H1 (cell line): ENCODE data around the gene IFT27. TPM values are rescaled to one million over a fixed set of nuclear protein-coding genes. Genes with fewer than 3 reads are reported as not detected.

Experiments used
- CTCF ChIA-PET: fragments of 300-600 bp; sonication (Branson Sonifier 250); formaldehyde crosslinking; loops from one replicate; lab custom pipeline; 2021; ENCODE audit not compliant: partially characterized antibody; lab: Charles Lee
- POLR2A ChIA-PET: fragments of 300-600 bp; sonication (Branson Sonifier 250); formaldehyde crosslinking; loops from one replicate; lab custom pipeline; 2021; ENCODE audit warnings: inconsistent platforms; ENCODE audit not compliant: partially characterized antibody; lab: Charles Lee
- DNase-seq, 2 experiments: peaks; one replicate each; pipeline versions ENCODE4 v3.0.0 to v3.0.0-alpha.2; 2010 to 2022; ENCODE audit warnings: low spot score in 2 of 2, low read depth in 1 of 2, mixed read lengths in 1 of 2
- FAIRE-seq: peaks from 2 replicates; lab custom pipeline; 2011; peaks lifted over from hg19 to GRCh38; lab: Jason Lieb, UNC
- H2AFZ ChIP-seq: 2 replicates; pipeline ENCODE4 v1.8.1; 2012; ENCODE audit warnings: low read length, inconsistent platforms
- H2AK5ac ChIP-seq: 2 replicates; pipeline ENCODE4 v1.6.1; 2013; ENCODE audit warnings: low read depth, low read length
- H2BK120ac ChIP-seq: replicated peaks from 2 replicates; pipeline ENCODE3; 2013; ENCODE audit warnings: low read depth, low read length, inconsistent platforms
- H2BK12ac ChIP-seq: 2 replicates; pipeline ENCODE4 v1.6.1; 2013; ENCODE audit warnings: low read depth, low read length
- H2BK15ac ChIP-seq: 2 replicates; pipeline ENCODE4 v1.6.1; 2013; ENCODE audit warnings: low read length
- H2BK20ac ChIP-seq: 2 replicates; pipeline ENCODE4 v1.6.1; 2013; ENCODE audit warnings: low read length
- H2BK5ac ChIP-seq: 2 replicates; pipeline ENCODE4 v1.6.1; 2013; ENCODE audit warnings: low read depth, low read length
- H3K14ac ChIP-seq: 2 replicates; pipeline ENCODE4 v1.6.1; 2013; ENCODE audit warnings: inconsistent platforms; ENCODE audit not compliant: insufficient read length
- H3K18ac ChIP-seq: 2 replicates; pipeline ENCODE4 v1.6.1; 2013; ENCODE audit warnings: low read length; ENCODE audit errors: extremely low read depth
- H3K23ac ChIP-seq: 2 replicates; pipeline ENCODE4 v1.6.1; 2013; ENCODE audit warnings: inconsistent platforms; ENCODE audit not compliant: insufficient read length
- H3K23me2 ChIP-seq: 2 replicates; pipeline ENCODE4 v1.6.1; 2013; ENCODE audit warnings: low read depth, low read length
- H3K27ac ChIP-seq: 2 replicates; pipeline ENCODE4 v1.6.1; 2011; ENCODE audit warnings: low read depth, low read length, inconsistent platforms
- H3K27me3 ChIP-seq, 4 experiments: replicated peaks in 1 of 4; 1 replicate in 1 of 4; 2 replicates in 3 of 4; pipeline versions ENCODE4 v1.6.1 to v1.8.1; 2011 to 2013; ENCODE audit warnings: low read length in 3 of 4, mild to moderate bottlenecking in 3 of 4, inconsistent platforms in 2 of 4, mixed read lengths in 2 of 4, moderate library complexity in 1 of 4; ENCODE audit not compliant: control insufficient read depth in 3 of 4, insufficient read depth in 3 of 4; ENCODE audit errors: extremely low read depth in 1 of 4
- H3K36me3 ChIP-seq, 4 experiments: 2 replicates each; pipeline versions ENCODE4 v1.6.1 to v1.8.1; 2011 to 2013; ENCODE audit warnings: mild to moderate bottlenecking in 4 of 4, low read length in 3 of 4, moderate library complexity in 2 of 4, control low read depth in 1 of 4, inconsistent platforms in 1 of 4; ENCODE audit not compliant: insufficient read depth in 4 of 4, control insufficient read depth in 2 of 4
- H3K4ac ChIP-seq: replicated peaks from 2 replicates; pipeline ENCODE3; 2013; ENCODE audit warnings: low read length, low read depth, mixed read lengths, inconsistent platforms; ENCODE audit not compliant: insufficient read length
- H3K4me1 ChIP-seq, 4 experiments: replicated peaks in 1 of 4; 1 replicate in 1 of 4; 2 replicates in 3 of 4; pipeline versions ENCODE4 v1.6.1 to v1.8.1; 2011 to 2013; ENCODE audit warnings: low read length in 3 of 4, inconsistent platforms in 2 of 4, mixed read lengths in 1 of 4; ENCODE audit not compliant: insufficient read depth in 4 of 4, control insufficient read depth in 3 of 4
- H3K4me2 ChIP-seq, 2 experiments: 2 replicates each; pipeline versions ENCODE4 v1.6.1 to v1.8.1; 2011 to 2013; ENCODE audit warnings: low read depth in 2 of 2, low read length in 2 of 2, control low read depth in 1 of 2, inconsistent platforms in 1 of 2, mild to moderate bottlenecking in 1 of 2; ENCODE audit not compliant: insufficient read depth in 1 of 2
- H3K4me3 ChIP-seq, 4 experiments: fragments of 200-600, 300-600 bp in 1 of 4; sonication (generic), shearing (Covaris generic), sonication (Bioruptor Twin) in 1 of 4; 2 replicates each; pipeline versions ENCODE4 v1.5.1 to v1.8.1; 2011 to 2016; ENCODE audit warnings: low read length in 4 of 4, low read depth in 3 of 4, control low read depth in 2 of 4, inconsistent platforms in 2 of 4, mild to moderate bottlenecking in 2 of 4, mixed read lengths in 1 of 4, moderate library complexity in 1 of 4; ENCODE audit not compliant: insufficient read depth in 2 of 4; ENCODE audit errors: extremely low read depth in 1 of 4
- H3K56ac ChIP-seq: replicated peaks from 2 replicates; pipeline ENCODE3; 2013; ENCODE audit warnings: low read depth, mild to moderate bottlenecking, mixed read lengths, low read length, inconsistent platforms; ENCODE audit not compliant: insufficient read length
- H3K79me1 ChIP-seq: 2 replicates; pipeline ENCODE4 v1.6.1; 2013; ENCODE audit warnings: low read depth, low read length, control low read depth
- H3K79me2 ChIP-seq, 2 experiments: 2 replicates each; pipeline versions ENCODE4 v1.6.1 to v1.8.1; 2012 to 2013; ENCODE audit warnings: low read length in 2 of 2, mild to moderate bottlenecking in 2 of 2, inconsistent platforms in 1 of 2; ENCODE audit not compliant: insufficient read depth in 2 of 2, control insufficient read depth in 1 of 2
- H3K9ac ChIP-seq, 4 experiments: replicated peaks in 1 of 4; 1 replicate in 1 of 4; 2 replicates in 3 of 4; pipeline versions ENCODE4 v1.6.1 to v1.8.1; 2011 to 2013; ENCODE audit warnings: low read depth in 3 of 4, low read length in 3 of 4, control low read depth in 2 of 4, mild to moderate bottlenecking in 2 of 4, moderate library complexity in 2 of 4, inconsistent platforms in 1 of 4; ENCODE audit errors: extremely low read depth in 1 of 4
- H3K9me3 ChIP-seq, 2 experiments: 2 replicates each; pipeline versions ENCODE4 v1.6.1 to v1.8.1; 2012 to 2013; ENCODE audit warnings: mild to moderate bottlenecking in 2 of 2, moderate library complexity in 2 of 2, control low read depth in 1 of 2, inconsistent platforms in 1 of 2, low read depth in 1 of 2, low read length in 1 of 2, mixed read lengths in 1 of 2; ENCODE audit not compliant: insufficient read depth in 2 of 2
- H4K20me1 ChIP-seq, 2 experiments: replicated peaks in 1 of 2; 2 replicates each; pipeline versions ENCODE3 to v1.8.1; 2011 to 2013; ENCODE audit warnings: inconsistent platforms in 2 of 2, low read length in 2 of 2, mild to moderate bottlenecking in 1 of 2; ENCODE audit not compliant: insufficient read depth in 2 of 2, control insufficient read depth in 1 of 2
- H4K5ac ChIP-seq: 2 replicates; pipeline ENCODE4 v1.6.1; 2013; ENCODE audit warnings: low read length, low read depth, mixed read lengths, inconsistent platforms; ENCODE audit not compliant: insufficient read length
- H4K8ac ChIP-seq: 2 replicates; pipeline ENCODE4 v1.8.0; 2013; ENCODE audit warnings: mild to moderate bottlenecking, moderate library complexity, low read length, inconsistent platforms; ENCODE audit not compliant: insufficient read depth; ENCODE audit errors: extremely low read depth
- H4K91ac ChIP-seq: replicated peaks from 2 replicates; pipeline ENCODE3; 2013; ENCODE audit warnings: low read length, mixed read lengths, inconsistent platforms; ENCODE audit not compliant: insufficient read length
- ASH2L ChIP-seq: fragments of 200-600, 300-600 bp; sonication (generic); IDR thresholded peaks from one replicate; pipeline ENCODE4 v1.7.1; 2017; ENCODE audit warnings: low read length
- CHD2 ChIP-seq: IDR thresholded peaks from 2 replicates; pipeline ENCODE4 v1.6.1; 2012; ENCODE audit warnings: low read length, improper control_type of control experiment
- KDM5A ChIP-seq: fragments of 200-600 bp; IDR thresholded peaks from 2 replicates; pipeline ENCODE4 v1.7.1; 2012; ENCODE audit warnings: mild to moderate bottlenecking, low read length, inconsistent platforms, mixed read lengths
- PHF8 ChIP-seq: fragments of 200-600 bp; sonication (generic); conservative IDR thresholded peaks from 2 replicates; pipeline ENCODE4 v1.7.1; 2012; ENCODE audit warnings: low read depth, mild to moderate bottlenecking, inconsistent platforms, low read length, moderate library complexity
- POLR2A ChIP-seq, 2 experiments: IDR thresholded peaks; 1 replicate in 1 of 2; 2 replicates in 1 of 2; pipeline ENCODE4 v1.6.1; 2011; ENCODE audit warnings: low read depth in 2 of 2, low read length in 2 of 2, mild to moderate bottlenecking in 2 of 2; ENCODE audit errors: control extremely low read depth in 1 of 2
- RNF2 ChIP-seq: fragments of 200-900, 300-1000 bp; sonication (generic); IDR thresholded peaks from 2 replicates; pipeline ENCODE4 v1.7.1; 2016; ENCODE audit warnings: borderline replicate concordance, low read depth, mild to moderate bottlenecking, antibody characterized with exemption, low read length; ENCODE audit not compliant: poor library complexity, severe bottlenecking; ENCODE audit errors: missing control alignments
- TAF1 ChIP-seq: IDR thresholded peaks from 2 replicates; pipeline ENCODE4 v1.6.1; 2011; ENCODE audit warnings: mild to moderate bottlenecking, low read depth, low read length
- TAF7 ChIP-seq: optimal IDR thresholded peaks from 2 replicates; pipeline ENCODE3; 2011; ENCODE audit warnings: low read depth, mild to moderate bottlenecking, inconsistent platforms, low read length, moderate library complexity, borderline replicate concordance
- YY1 ChIP-seq: IDR thresholded peaks from 2 replicates; pipeline ENCODE4 v1.6.1; 2011; ENCODE audit warnings: low read depth, mild to moderate bottlenecking, low read length
- WGBS, 2 experiments: shearing (Covaris generic) in 1 of 2; methylation state at CpG; one replicate each; pipeline versions ENCODE4 v1.1.6 to v1.1.7; 2013 to 2015; ENCODE audit warnings: low lambda C conversion rate in 2 of 2, mixed read lengths in 2 of 2, inconsistent platforms in 1 of 2, low coverage in 1 of 2, missing lambda C conversion rate in 1 of 2; ENCODE audit not compliant: insufficient replicate concordance in 2 of 2, insufficient coverage in 1 of 2, insufficient read length in 1 of 2; ENCODE audit errors: extremely low coverage in 1 of 2, missing lambda C conversion rate in 1 of 2; 5-methylcytosine and 5-hydroxymethylcytosine counted together
- polyA plus RNA-seq, 7 experiments: library from polyadenylated mRNA; depleted of rRNA in 3 of 7; stranded (reverse) in 5 of 7; unstranded in 2 of 7; fragments of >200 nt in 5 of 7; fragments of 200-250 nt in 2 of 7; gene quantifications; 1 replicate in 5 of 7; 2 replicates in 1 of 7; 4 replicates in 1 of 7; pipeline versions ENCODE4 v1.2.1 to v1.2.3, GENCODE V29; 2011 to 2013; ENCODE audit warnings: missing spikeins in 2 of 7, mixed read lengths in 2 of 7
- total RNA-seq: library from RNA; stranded (reverse); fragmentation: NEBNext Ultra II Directional; extraction: Animal tissue kit (Norgen Biotek cat#: 25700); gene quantifications from 2 replicates; pipeline ENCODE4 v1.2.1, GENCODE V29; 2021
- TF ChIP-seq, protein P1 (sequence below): IDR thresholded peaks from 2 replicates; pipeline ENCODE4 v1.6.1; 2012; ENCODE audit warnings: inconsistent platforms

IFT27 gene
- total and polyA plus RNA-seq, 2 of the 8 experiments (the other 6 are each of a cell fraction or from before 2014, with no cell fraction given): 36.4 to 46.2 TPM

DNA sequence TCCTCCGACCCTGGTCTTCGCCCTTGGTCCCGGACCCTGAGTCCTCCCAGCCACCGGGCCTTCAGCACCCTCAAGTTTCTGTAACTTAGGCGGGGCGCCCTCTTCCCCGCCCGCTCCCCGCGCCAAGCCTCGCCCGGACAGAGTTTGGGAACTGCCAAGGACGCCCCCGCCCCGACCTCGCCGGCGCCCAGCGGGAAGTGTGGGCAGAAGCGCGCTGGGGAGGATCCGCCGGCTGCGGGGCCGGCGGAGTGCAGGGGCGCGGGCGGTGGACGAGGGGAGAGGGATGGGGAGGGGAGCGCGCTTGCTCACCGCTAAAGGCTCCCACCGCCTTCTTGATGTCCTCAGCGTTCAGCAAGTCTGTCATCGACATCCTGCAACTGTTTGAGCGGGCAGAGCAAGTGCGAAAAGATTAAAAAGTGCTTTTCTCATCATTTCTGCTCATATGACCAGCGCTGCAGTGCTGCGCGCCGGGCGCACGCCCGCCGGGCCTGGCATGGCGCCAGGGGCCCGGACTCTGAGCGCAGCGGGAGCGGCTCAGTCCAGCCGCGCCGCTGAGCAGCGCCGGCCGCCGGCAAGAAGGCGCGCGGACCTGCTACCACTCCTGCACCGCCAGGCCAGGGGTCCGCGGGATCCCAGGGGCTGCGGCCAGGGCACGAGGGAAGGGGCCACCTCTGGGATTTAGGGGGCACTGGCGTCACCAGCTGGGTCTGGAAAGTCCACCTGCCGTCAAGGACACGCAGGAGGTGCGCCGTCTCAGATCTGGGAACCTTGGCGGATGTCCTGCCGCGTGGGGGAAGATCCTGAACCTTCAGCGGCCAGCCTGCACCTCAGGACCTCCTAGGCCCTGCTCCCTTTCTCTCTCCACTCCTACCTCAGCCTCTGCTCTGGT lies 41.0 kb upstream of the IFT27 start, which contains the start of gene PVALB:
Gene PVALB, minus strand, starts transcription at position 400 of the 889 bp plus-strand sequence. Its CDS starts 30 bp downstream, at position 370.
- Histone ChIP-seq H2AK5ac (peak within 1 kb of the TSS; percentile 79; the same call in 1 of the 2 replicates), H3K14ac (no peak within 1 kb of the TSS), H3K4me1 (peaks cover 0 to 14% (median 9%) of the 10 kb centered on the region in 4 experiments; a peak in 6 of 7 replicates), H2BK5ac (no peak within 1 kb of the TSS), H3K9me3 (no peaks in the 10 kb centered on the region), H2AFZ (peak within 1 kb of the TSS; percentile 24; the same call in 1 of the 2 replicates), H3K27ac (no peak within 1 kb of the TSS), H2BK15ac (0 out of 2 replicates have a peak within 1 kb of the TSS, but pooled peaks have one; percentile 18), H3K79me2 (no peaks in the 10 kb centered on the region), H2BK20ac (peak within 1 kb of the TSS; percentile 28), H4K8ac (peak within 1 kb of the TSS; percentile 57), H4K5ac (no peak within 1 kb of the TSS), H3K9ac (no peak within 1 kb of the TSS; a peak in 1 of 7 replicates), H2BK120ac (no peak within 1 kb of the TSS), H3K4ac (peak within 1 kb of the TSS; percentile 74), H3K4me3 (peak within 1 kb of the TSS; percentile 39 to 69 (median 59)), H3K23ac (no peak within 1 kb of the TSS), H3K23me2 (peaks cover 11% of the 10 kb centered on the region), H3K79me1 (no peaks in the 10 kb centered on the region), H3K36me3 (no peaks in the 10 kb centered on the region), H2BK12ac (peak within 1 kb of the TSS; percentile 60; the same call in 1 of the 2 replicates), H3K27me3 (peaks cover 21 to 53% (median 40%) of the 10 kb centered on the region in 4 experiments), H4K91ac (peak within 1 kb of the TSS; percentile 17), H3K56ac (no peak within 1 kb of the TSS), H4K20me1 (no peaks in the 10 kb centered on the region), H3K18ac (peak within 1 kb of the TSS; percentile 66; the same call in 1 of the 2 replicates), H3K4me2 (peak within 1 kb of the TSS; percentile 70 to 89)
- POLR2A ChIA-PET: interaction anchor here (2.0 kb wide), 1 partner anchor 15 kb away, joined by 6 read pairs; no protein-coding TSS in a partner anchor
- FAIRE-seq (no peak), DNase-seq (peak in 1 of 2 experiments; percentile 65)
- WGBS, 2 experiments: 7% methylated on average over 65 of the region's 75 CpGs; no CpG with 5 or more reads in 1 of the 2 experiments
- CTCF ChIA-PET: interaction anchor here (0.7 to 2.9 kb wide), 5 partner anchors 9 to 161 kb away, joined by 3 to 10 read pairs (median 4); no protein-coding TSS in a partner anchor
- TF ChIP-seq, protein P1, sequence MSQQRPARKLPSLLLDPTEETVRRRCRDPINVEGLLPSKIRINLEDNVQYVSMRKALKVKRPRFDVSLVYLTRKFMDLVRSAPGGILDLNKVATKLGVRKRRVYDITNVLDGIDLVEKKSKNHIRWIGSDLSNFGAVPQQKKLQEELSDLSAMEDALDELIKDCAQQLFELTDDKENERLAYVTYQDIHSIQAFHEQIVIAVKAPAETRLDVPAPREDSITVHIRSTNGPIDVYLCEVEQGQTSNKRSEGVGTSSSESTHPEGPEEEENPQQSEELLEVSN: no peak
- TF ChIP-seq KDM5A (no peak), PHF8 (0 out of 2 replicates have a peak, but pooled peaks have one; percentile 17), YY1 (0 out of 2 replicates have a peak, but pooled peaks have one; percentile 4), TAF1 (no peak), TAF7 (no peak), ASH2L (no peak), RNF2 (peak; percentile 42), CHD2 (no peak), POLR2A (IDR thresholded peaks at IDR 0.05; ENCODE audit: control extremely low read depth in 1 of 2, low read depth in 2 of 2, low read length in 2 of 2) (no peak)
